Measurements from ENCODE around the gene PDILT. TPM values are rescaled to one million over a fixed set of nuclear protein-coding genes. Genes with fewer than 3 reads are reported as not detected.

Gene PDILT
- total RNA-seq, 1 experiment from 2014 or later = not detected

DNA sequence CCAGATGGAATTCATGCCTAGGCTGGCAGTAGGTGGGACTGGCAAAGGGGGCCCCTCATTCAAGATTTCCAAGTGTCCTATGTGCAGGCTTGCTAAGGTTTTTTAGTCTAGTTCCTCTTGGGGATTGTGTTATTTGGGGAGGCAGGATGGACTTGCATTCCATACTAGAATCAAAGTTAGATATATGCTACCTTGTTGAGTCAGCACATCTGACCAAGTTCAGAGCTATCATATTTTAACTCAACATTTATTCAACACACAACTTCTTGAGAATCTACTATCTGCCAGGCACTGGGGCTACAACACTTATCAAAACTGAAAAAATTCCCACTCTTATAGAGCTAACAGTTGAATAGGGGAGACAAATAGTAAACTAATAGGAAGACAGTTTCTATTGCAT, 83.9 kb downstream of the PDILT start:
- no peak overlapping the region for H3K4me2 ChIP-seq (ENCODE audit: insufficient read depth, insufficient read length, low read length)
- H2BK15ac ChIP-seq (ENCODE audit: low read depth, low read length) = no peak overlapping the region
- no peak overlapping the region for H3K27ac ChIP-seq (ENCODE audit: insufficient read length, low read depth, low read length)
- H2BK12ac ChIP-seq (ENCODE audit: insufficient read length, low read depth, low read length) = no peak overlapping the region
- TF ChIP-seq, protein P1, sequence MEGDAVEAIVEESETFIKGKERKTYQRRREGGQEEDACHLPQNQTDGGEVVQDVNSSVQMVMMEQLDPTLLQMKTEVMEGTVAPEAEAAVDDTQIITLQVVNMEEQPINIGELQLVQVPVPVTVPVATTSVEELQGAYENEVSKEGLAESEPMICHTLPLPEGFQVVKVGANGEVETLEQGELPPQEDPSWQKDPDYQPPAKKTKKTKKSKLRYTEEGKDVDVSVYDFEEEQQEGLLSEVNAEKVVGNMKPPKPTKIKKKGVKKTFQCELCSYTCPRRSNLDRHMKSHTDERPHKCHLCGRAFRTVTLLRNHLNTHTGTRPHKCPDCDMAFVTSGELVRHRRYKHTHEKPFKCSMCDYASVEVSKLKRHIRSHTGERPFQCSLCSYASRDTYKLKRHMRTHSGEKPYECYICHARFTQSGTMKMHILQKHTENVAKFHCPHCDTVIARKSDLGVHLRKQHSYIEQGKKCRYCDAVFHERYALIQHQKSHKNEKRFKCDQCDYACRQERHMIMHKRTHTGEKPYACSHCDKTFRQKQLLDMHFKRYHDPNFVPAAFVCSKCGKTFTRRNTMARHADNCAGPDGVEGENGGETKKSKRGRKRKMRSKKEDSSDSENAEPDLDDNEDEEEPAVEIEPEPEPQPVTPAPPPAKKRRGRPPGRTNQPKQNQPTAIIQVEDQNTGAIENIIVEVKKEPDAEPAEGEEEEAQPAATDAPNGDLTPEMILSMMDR (conservative IDR thresholded peaks at IDR 0.05) = no peak
- Mint-ChIP-seq H3K9me3 (no peaks in the 10 kb centered on the region; a peak in 1 of 5 replicates), H3K4me1 (peaks cover under 1 to 3% of the 10 kb centered on the region in 2 experiments; a peak in 2 of 4 replicates), H3K27me3 (ENCODE audit: low read depth) (peaks cover 17% of the 10 kb centered on the region), H3K27ac (no peak overlapping the region), H3K36me3 (ENCODE audit: insufficient read depth in 1 of 3, low read depth in 3 of 3) (no peaks in the 10 kb centered on the region), H3K4me3 (no peak overlapping the region)
- no peak overlapping the region for H3K9ac ChIP-seq (ENCODE audit: extremely low read depth, insufficient read length, low read length)
- H2BK5ac ChIP-seq (ENCODE audit: insufficient read length, low read length) = no peak overlapping the region
- no peak overlapping the region for H2BK120ac ChIP-seq (ENCODE audit: low read depth, low read length, poor library complexity, severe bottlenecking)
- no peaks in the 10 kb centered on the region for H3K79me1 ChIP-seq (ENCODE audit: insufficient read depth, low read depth, low read length, poor library complexity, severe bottlenecking)
- H3K27me3 ChIP-seq (ENCODE audit: insufficient read depth, low read length) = no peaks in the 10 kb centered on the region
- H4K91ac ChIP-seq (ENCODE audit: insufficient read length, low read depth, low read length) = no peak overlapping the region
- no peak overlapping the region for H2AK5ac ChIP-seq (ENCODE audit: insufficient read length, low read length)
- no peak overlapping the region for H4K5ac ChIP-seq (ENCODE audit: insufficient read length, low read depth, low read length)
- no peak overlapping the region for H3K4ac ChIP-seq (ENCODE audit: low read depth, low read length)
- H3K23me2 ChIP-seq (ENCODE audit: insufficient read length, low read depth, low read length, poor library complexity, severe bottlenecking) = no peaks in the 10 kb centered on the region
- no peak overlapping the region for H3K56ac ChIP-seq (ENCODE audit: insufficient read length, low read depth, low read length)
- H3K9me3 ChIP-seq (ENCODE audit: control insufficient read depth, low read depth, low read length) = no peaks in the 10 kb centered on the region
- H3K14ac ChIP-seq (ENCODE audit: insufficient read depth, low read length) = no peak overlapping the region
- no peaks in the 10 kb centered on the region for H3K4me1 ChIP-seq (ENCODE audit: insufficient read depth, low read length)
- no peak overlapping the region for H3K18ac ChIP-seq (ENCODE audit: insufficient read length, low read depth, low read length)
- H3T11ph ChIP-seq (ENCODE audit: low read length) = no peak overlapping the region
- H2BK20ac ChIP-seq (ENCODE audit: low read depth, low read length, poor library complexity, severe bottlenecking) = no peak overlapping the region
- no peak overlapping the region for H3K23ac ChIP-seq (ENCODE audit: insufficient read length, low read depth, low read length)
- peaks cover 3% of the 10 kb centered on the region for H4K20me1 ChIP-seq (ENCODE audit: control insufficient read depth, insufficient read depth, insufficient read length)
- H4K8ac ChIP-seq (replicated peaks; ENCODE audit: insufficient read length, low read depth, low read length) = no peak overlapping the region
- no peak for DNase-seq
- H2AFZ ChIP-seq (ENCODE audit: low read length) = no peak overlapping the region
- H3K79me2 ChIP-seq (ENCODE audit: insufficient read depth, low read length) = no peaks in the 10 kb centered on the region

All from H9 (cell line).